ENCODE measurements around the gene VSIG4.

GRCh38 chrX:65993332-65993731 is 46.5 kb downstream of the VSIG4 start:
- TF ChIP-seq POLR2A (IDR thresholded peaks at IDR 0.05; ENCODE audit: low read depth, low read length) (no peak), POLR2AphosphoS5 (IDR thresholded peaks at IDR 0.05; ENCODE audit: low read depth, low read length) (no peak), TAF1 (IDR thresholded peaks at IDR 0.05; ENCODE audit: low read depth, low read length) (no peak), SPI1 (IDR thresholded peaks at IDR 0.05; ENCODE audit: low read depth, low read length) (no peak), PAX5 (IDR thresholded peaks at IDR 0.05; ENCODE audit: insufficient read depth, low read length, severe bottlenecking) (no peak), POU2F2 (IDR thresholded peaks at IDR 0.05; ENCODE audit: low read depth, low read length) (no peak)

Measured in GM12891 (cell line).